Activated CD8-positive, alpha-beta memory T cell treated with anti-CD3 and anti-CD28 coated beads for 48 hours (primary cell): ENCODE data around the gene FAM50B.

ENCODE experiments used
- DNase-seq, 3 experiments: peaks; one replicate each; pipeline ENCODE4 v3.0.0-alpha.2; 2020; ENCODE audit warnings: low read depth in 2 of 3, low spot score in 2 of 3

Gene FAM50B

DNA sequence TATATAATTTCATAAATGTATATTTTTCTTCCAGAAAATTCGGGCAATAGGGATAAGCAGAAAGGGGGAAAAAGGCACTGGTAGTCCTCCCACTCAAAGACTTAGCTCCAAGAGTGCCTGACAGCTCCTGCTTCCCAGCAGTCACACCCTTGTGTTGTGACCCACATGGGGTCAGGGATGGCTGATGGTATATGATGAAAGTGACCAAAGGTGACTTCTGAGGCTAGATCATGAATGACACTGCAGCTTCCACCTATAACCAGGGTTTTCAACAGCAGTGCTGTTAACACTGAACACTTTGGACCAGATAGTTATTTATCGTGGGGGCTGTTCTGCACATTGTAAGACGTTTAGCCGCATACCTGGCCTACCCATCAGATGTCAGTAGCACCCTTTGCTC lies 22.3 kb downstream of the FAM50B start:
- no peak for DNase-seq

DNA sequence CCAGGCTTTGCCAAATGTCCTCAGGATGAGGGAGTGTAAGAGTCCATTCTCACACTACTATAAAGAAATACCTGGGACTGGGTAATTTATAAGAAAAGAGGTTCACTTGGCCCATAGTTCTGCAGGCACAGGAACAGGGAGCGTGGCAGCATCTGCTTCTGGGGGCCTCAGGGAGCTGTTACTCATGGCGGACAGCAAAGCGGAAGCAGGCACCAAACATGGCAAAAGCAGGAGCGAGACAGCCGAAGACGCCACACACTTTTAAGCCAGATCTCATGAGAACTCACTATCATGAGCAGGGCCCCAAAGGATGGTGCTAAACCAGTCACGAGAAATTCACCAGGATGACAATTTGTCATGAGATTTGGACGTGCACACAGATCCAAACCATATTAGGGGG lies 22.8 kb downstream of the FAM50B start:
- DNase-seq, result no peak

GRCh38 chr6:3872370-3872854 lies 23.2 kb downstream of the FAM50B start:
- DNase-seq, result no peak

DNA sequence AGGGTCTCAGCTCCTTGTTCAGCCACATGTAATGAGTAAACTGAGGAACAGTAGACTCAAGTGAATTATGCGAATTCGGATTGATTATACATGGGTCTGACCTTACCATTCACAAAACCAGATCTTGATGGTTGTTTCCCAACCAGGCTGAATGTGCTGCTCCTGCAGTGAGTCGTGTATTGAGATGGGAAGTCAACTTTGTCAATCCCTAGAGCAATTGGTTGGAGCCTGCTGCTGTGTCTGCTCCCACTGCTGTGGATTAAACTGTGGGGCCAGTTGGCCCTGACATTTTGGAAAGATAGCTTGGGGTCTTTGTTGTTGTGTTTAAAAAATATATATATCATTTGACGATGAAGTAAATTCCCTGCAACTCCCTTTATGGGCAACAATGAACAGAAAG lies 23.9 kb downstream of the FAM50B start:
- DNase-seq, result no peak

DNA sequence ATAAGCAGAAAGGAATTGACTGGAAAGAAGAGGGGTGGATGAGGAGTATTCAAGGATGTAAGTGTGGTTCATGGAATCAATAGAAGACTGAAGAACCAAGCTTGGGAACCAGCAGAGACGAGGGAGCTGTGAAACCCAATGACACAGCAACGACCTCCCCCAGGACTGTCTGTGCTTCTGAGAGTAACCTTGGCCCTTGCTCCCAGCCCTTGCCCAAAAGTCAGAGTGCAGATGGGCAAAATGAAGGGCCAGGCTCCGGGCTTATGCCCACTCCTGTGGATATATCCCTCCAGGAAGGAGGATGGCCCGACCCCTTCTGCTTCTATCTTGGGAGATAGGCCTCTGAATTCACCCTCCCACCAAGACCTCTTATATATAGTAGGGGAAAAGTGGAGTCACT lies 24.9 kb downstream of the FAM50B start:
- DNase-seq, result no peak

DNA sequence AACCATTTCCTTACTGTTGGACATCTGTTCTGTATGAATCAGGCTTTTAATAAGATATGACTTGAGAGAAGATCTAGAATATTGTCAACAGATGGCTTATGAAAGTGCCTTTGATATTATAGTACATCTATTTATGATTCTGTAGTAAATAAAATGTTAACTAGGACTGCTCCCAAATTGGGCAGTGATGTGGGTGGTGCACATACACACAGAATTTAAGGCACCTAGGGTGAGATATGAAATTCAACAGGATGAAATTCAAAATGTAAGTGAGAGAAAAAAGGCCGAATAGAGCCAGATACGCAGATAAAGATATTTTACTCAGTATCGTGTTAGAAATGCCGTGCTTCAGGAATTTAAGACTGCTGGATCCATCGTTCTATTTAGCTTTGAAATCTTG lies 26.3 kb downstream of the FAM50B start:
- DNase-seq, result no peak

GRCh38 chr6:3876101-3876500 lies 26.9 kb downstream of the FAM50B start:
- no peak for DNase-seq

GRCh38 chr6:3876866-3877265 lies 27.7 kb downstream of the FAM50B start:
- DNase-seq, result no peak

- no peak for DNase-seq
Measured at GRCh38 chr6:3878048-3878666, 29.0 kb downstream of the FAM50B start.

DNA sequence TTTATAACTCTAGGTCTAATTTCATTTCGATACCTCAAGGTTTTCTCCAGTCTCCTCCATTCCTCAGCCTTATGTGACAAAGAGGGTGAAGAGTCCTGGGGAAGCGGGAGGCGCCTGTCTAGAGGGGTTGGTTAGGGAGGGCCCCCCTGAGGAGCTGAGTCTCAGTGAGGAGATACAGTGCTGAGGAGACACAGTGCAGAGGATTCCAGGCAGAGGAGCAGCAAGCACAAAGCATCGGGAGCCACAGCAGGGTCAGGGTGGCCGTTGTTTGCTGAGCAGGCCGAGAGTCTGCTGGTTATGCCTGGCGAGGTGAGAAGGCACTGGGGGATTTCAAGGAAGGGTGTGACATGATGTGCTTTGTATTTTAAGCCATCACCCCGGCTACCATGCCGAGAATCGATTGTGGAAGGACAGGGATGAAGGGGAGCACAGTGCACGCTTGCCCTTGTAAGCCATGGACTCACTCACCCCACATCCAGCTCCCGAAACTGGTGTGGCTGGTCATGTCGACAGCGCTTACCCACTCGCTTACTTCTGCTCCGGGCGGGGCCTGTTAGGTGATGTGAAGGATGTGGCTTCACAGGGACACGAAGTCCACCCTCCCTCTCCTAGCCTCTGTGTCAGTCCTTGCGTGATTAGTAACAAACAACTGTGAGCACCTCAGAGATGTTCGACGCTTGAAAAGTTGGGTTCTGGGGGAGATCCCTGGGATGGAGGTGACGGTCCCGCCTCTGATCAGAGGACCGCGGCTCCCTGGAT lies 30.2 kb downstream of the FAM50B start:
- no peak for DNase-seq

- DNase-seq, result no peak
Measured at GRCh38 chr6:3881711-3882421, 32.7 kb downstream of the FAM50B start.

DNA sequence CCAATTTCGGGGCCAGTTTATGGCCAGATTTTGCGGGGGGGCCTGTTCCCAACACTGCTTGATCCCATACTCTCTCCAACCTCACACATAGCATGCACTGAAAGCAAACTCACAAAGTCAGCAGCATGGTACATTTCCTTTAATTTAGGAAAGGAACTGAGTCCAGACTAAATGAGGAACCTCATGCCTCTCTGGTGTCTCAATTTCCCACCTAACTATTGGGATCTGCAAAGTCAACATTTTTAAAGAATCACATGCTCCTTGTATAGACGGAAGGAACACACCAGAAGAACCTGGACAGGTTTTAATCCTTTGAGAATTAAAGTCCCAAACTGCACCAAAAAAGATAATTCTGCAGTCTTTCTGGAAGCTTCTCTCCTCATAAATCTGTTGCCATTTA lies 33.3 kb downstream of the FAM50B start:
- DNase-seq, result no peak

GRCh38 chr6:3882866-3883265 lies 33.7 kb downstream of the FAM50B start:
- no peak for DNase-seq

- no peak for DNase-seq
Measured at GRCh38 chr6:3884007-3884745, 35.0 kb downstream of the FAM50B start.

- DNase-seq, result no peak
Measured at GRCh38 chr6:3885262-3886036, 36.3 kb downstream of the FAM50B start.

GRCh38 chr6:3887150-3887700 lies 38.1 kb downstream of the FAM50B start:
- DNase-seq, result no peak

DNA sequence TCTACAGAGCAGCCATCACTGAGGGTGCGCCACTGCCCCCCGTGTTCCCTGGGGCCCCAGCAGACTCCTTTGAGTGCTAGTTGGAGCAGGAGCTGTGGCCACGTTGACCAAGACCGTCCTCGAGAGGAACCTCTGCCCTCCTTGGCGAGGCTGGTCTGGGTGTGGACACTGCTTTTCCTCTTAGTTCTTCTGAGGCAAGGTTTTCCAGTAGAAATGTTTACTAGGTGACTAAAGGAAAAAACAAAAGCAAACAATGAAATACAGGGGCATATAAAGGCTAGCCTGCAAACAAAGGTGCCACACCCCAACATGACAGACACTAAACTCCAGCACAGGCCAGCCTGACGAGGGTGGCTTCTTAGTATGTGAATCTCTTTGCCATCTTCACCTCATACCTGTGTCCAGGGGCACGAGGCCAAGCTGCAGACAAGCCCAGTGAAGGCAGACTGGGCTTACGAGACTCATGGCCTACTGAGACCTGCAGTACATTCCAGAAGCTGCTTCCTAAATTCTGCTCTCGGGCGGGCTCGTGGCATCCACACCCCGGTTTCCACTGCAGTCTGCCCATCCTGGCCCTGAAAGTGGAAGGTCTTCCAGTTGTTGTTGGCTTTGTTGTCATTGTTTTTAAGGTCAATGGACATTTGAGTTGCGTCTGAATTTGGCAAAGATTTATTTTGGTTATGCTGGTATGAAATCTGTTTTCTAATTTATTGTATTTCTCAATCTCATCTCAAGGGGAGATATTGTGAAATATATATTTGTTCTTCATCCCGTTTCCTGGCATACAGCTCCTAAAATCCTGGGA lies 39.2 kb downstream of the FAM50B start:
- no peak for DNase-seq

DNA sequence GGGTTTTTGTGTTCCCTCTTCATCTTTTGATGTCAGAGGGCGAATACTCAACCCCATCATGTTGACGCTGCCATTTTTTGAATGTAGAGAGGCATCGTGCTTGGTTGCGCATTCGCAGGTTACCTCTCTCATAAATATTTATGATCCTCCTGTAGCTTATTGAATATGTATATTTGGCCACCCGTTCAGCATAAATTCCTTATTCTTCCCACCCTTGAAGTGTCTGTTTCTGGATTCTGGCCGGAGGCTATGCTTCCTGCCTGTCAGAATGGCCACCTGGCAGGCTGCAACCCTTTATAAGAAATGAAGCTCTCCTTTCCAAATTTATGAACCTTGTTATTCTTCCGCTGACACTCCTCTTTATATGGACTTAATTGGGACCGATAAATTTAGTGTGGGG lies 40.9 kb downstream of the FAM50B start:
- DNase-seq, result no peak

GRCh38 chr6:3891883-3892282 lies 42.7 kb downstream of the FAM50B start:
- DNase-seq, result no peak

GRCh38 chr6:3892603-3893002 lies 43.4 kb downstream of the FAM50B start:
- DNase-seq, result no peak
